Measurements from ENCODE around the gene ELFN1. TPM values are rescaled to one million over a fixed set of nuclear protein-coding genes. Genes with fewer than 3 reads are reported as not detected.
A peak's percentile ranks its signal among the peaks of the same experiment; 100 is the strongest.

The ELFN1 gene
- total RNA-seq, 5 donors from 2014 or later (not counting 1 experiment from before 2014, with no cell fraction given) = 0.06 to 0.12 (median 0.07) TPM; not detected in 2

GRCh38 chr7:1665549-1666316 is 4.3 kb upstream of the ELFN1 start:
- H3K4me1 ChIP-seq (ENCODE audit: control insufficient read depth in 1 of 2, extremely low read depth in 1 of 2, insufficient read depth in 2 of 2, low read length in 2 of 2) = peaks cover 14 to 58% of the 10 kb centered on the region in 2 experiments
- H3K27ac Mint-ChIP-seq = no peak overlapping the region
- H3K9me3 Mint-ChIP-seq = no peaks in the 10 kb centered on the region
- ChIA-PET CTCF (no interaction called here), POLR2A (no interaction called here)
- peak in 4 of 35 experiments; percentile 1 to 27 (median 22) for DNase-seq
- 1% methylated on average over 71 of the region's 98 CpGs for WGBS (ENCODE audit: insufficient coverage)
- H3K4me1 Mint-ChIP-seq = peaks cover 13 to 21% (median 15%) of the 10 kb centered on the region in 3 donors
- no peaks in the 10 kb centered on the region for H3K36me3 Mint-ChIP-seq
- H3K9me3 ChIP-seq = no peaks in the 10 kb centered on the region
- peak in 2 of 4 experiments; percentile 28 to 31 for ATAC-seq (replicated peaks in 1 of 4)
- H3K27me3 Mint-ChIP-seq = peaks cover 17 to 39% of the 10 kb centered on the region in 2 donors
- no peaks in the 10 kb centered on the region for H3K36me3 ChIP-seq (ENCODE audit: control insufficient read depth in 2 of 2, extremely low read depth in 1 of 2, insufficient read depth in 1 of 2, low read length in 1 of 2)
- H3K4me3 Mint-ChIP-seq = no peak overlapping the region
- H3K4me3 ChIP-seq (ENCODE audit: control insufficient read depth in 1 of 2, extremely low read depth in 1 of 2, low read length in 1 of 2) = no peak overlapping the region
- no peak overlapping the region for H3K27ac ChIP-seq (ENCODE audit: low read length)
- peaks cover 0 to 74% of the 10 kb centered on the region in 2 experiments for H3K27me3 ChIP-seq (replicated peaks in 1 of 2; ENCODE audit: control insufficient read depth in 2 of 2, extremely low read depth in 1 of 2, insufficient read depth in 2 of 2, low read length in 1 of 2)

- 2% methylated on average over 46 of the region's 58 CpGs for WGBS (ENCODE audit: insufficient coverage)
These were observed 3.7 kb upstream of the ELFN1 start for GRCh38 chr7:1666317-1666822.

GRCh38 chr7:1666823-1667565 is 3.1 kb upstream of the ELFN1 start:
- peaks cover 17 to 43% of the 10 kb centered on the region in 2 donors for H3K27me3 Mint-ChIP-seq
- peaks cover 14 to 61% of the 10 kb centered on the region in 2 experiments for H3K4me1 ChIP-seq (ENCODE audit: control insufficient read depth in 1 of 2, extremely low read depth in 1 of 2, insufficient read depth in 2 of 2, low read length in 2 of 2)
- POLR2A ChIA-PET = no interaction called here
- no peaks in the 10 kb centered on the region for H3K36me3 Mint-ChIP-seq
- DNase-seq (peak in 3 of 35 experiments; percentile 1 to 22 (median 2)), ATAC-seq (replicated peaks in 1 of 4) (no peak)
- no peak overlapping the region for H3K27ac Mint-ChIP-seq
- no peak overlapping the region for H3K27ac ChIP-seq (ENCODE audit: low read length)
- H3K4me3 ChIP-seq (ENCODE audit: control insufficient read depth in 1 of 2, extremely low read depth in 1 of 2, low read length in 1 of 2) = peak overlapping the region; percentile 30 to 62
- no peaks in the 10 kb centered on the region for H3K9me3 Mint-ChIP-seq
- H3K4me3 Mint-ChIP-seq = peak overlapping the region; percentile 62 to 82 (median 63)
- CTCF ChIA-PET = no interaction called here
- WGBS (ENCODE audit: insufficient coverage) = 1% methylated on average over 51 of the region's 70 CpGs
- H3K4me1 Mint-ChIP-seq = peaks cover 13 to 22% (median 15%) of the 10 kb centered on the region in 3 donors
- no peaks in the 10 kb centered on the region for H3K36me3 ChIP-seq (ENCODE audit: control insufficient read depth in 2 of 2, extremely low read depth in 1 of 2, insufficient read depth in 1 of 2, low read length in 1 of 2)
- no peaks in the 10 kb centered on the region for H3K9me3 ChIP-seq
- H3K27me3 ChIP-seq (replicated peaks in 1 of 2; ENCODE audit: control insufficient read depth in 2 of 2, extremely low read depth in 1 of 2, insufficient read depth in 2 of 2, low read length in 1 of 2) = peaks cover 0 to 84% of the 10 kb centered on the region in 2 experiments

More at GRCh38 chr7:1666317-1666822, 3.7 kb upstream of the ELFN1 start:
- H3K9me3 Mint-ChIP-seq = no peaks in the 10 kb centered on the region
- Histone ChIP-seq H3K4me3 (ENCODE audit: control insufficient read depth in 1 of 2, extremely low read depth in 1 of 2, low read length in 1 of 2) (peak overlapping the region in 1 of 2 donors; percentile 62), H3K4me1 (ENCODE audit: control insufficient read depth in 1 of 2, extremely low read depth in 1 of 2, insufficient read depth in 2 of 2, low read length in 2 of 2) (peaks cover 14 to 61% of the 10 kb centered on the region in 2 experiments), H3K27me3 (replicated peaks in 1 of 2; ENCODE audit: control insufficient read depth in 2 of 2, extremely low read depth in 1 of 2, insufficient read depth in 2 of 2, low read length in 1 of 2) (peaks cover 0 to 80% of the 10 kb centered on the region in 2 experiments), H3K9me3 (no peaks in the 10 kb centered on the region), H3K36me3 (ENCODE audit: control insufficient read depth in 2 of 2, extremely low read depth in 1 of 2, insufficient read depth in 1 of 2, low read length in 1 of 2) (no peaks in the 10 kb centered on the region), H3K27ac (ENCODE audit: low read length) (no peak overlapping the region)
- CTCF ChIA-PET = no interaction called here
- ATAC-seq (replicated peaks in 1 of 4) (no peak), DNase-seq (peak in 2 of 35 experiments; percentile 2 to 21)
- H3K4me1 Mint-ChIP-seq = peaks cover 13 to 22% (median 15%) of the 10 kb centered on the region in 3 donors
- H3K4me3 Mint-ChIP-seq = peak overlapping the region in 2 of 3 donors; percentile 21 to 82
- POLR2A ChIA-PET = no interaction called here
- H3K27me3 Mint-ChIP-seq = peaks cover 17 to 44% of the 10 kb centered on the region in 2 donors
- no peaks in the 10 kb centered on the region for H3K36me3 Mint-ChIP-seq
- no peak overlapping the region for H3K27ac Mint-ChIP-seq

- ChIA-PET POLR2A (no interaction called here), CTCF (interaction anchor here in 1 of 2 donors (0.6 kb wide), 1 partner anchor 499 kb away, joined by 3 read pairs; no protein-coding TSS in a partner anchor)
- H3K27ac Mint-ChIP-seq = no peak overlapping the region
- H3K27me3 ChIP-seq (replicated peaks in 1 of 2; ENCODE audit: control insufficient read depth in 2 of 2, extremely low read depth in 1 of 2, insufficient read depth in 2 of 2, low read length in 1 of 2) = peaks cover 0 to 85% of the 10 kb centered on the region in 2 experiments
- H3K4me1 ChIP-seq (ENCODE audit: control insufficient read depth in 1 of 2, extremely low read depth in 1 of 2, insufficient read depth in 2 of 2, low read length in 2 of 2) = peaks cover 14 to 61% of the 10 kb centered on the region in 2 experiments
- no peaks in the 10 kb centered on the region for H3K36me3 Mint-ChIP-seq
- ATAC-seq (replicated peaks in 1 of 4) = no peak
- H3K27ac ChIP-seq (ENCODE audit: low read length) = no peak overlapping the region
- peak in 5 of 35 experiments; percentile 1 to 22 (median 2) for DNase-seq
- H3K4me3 ChIP-seq (ENCODE audit: control insufficient read depth in 1 of 2, extremely low read depth in 1 of 2, low read length in 1 of 2) = peak overlapping the region; percentile 30 to 62
- H3K4me3 Mint-ChIP-seq = peak overlapping the region; percentile 46 to 82 (median 62)
- peaks cover 13 to 22% (median 15%) of the 10 kb centered on the region in 3 donors for H3K4me1 Mint-ChIP-seq
- WGBS (ENCODE audit: insufficient coverage) = 16% methylated on average over 52 of the region's 77 CpGs
- H3K9me3 ChIP-seq = no peaks in the 10 kb centered on the region
- no peaks in the 10 kb centered on the region for H3K9me3 Mint-ChIP-seq
- peaks cover 15 to 44% of the 10 kb centered on the region in 2 donors for H3K27me3 Mint-ChIP-seq
- no peaks in the 10 kb centered on the region for H3K36me3 ChIP-seq (ENCODE audit: control insufficient read depth in 2 of 2, extremely low read depth in 1 of 2, insufficient read depth in 1 of 2, low read length in 1 of 2)
These were observed 2.3 kb upstream of the ELFN1 start for GRCh38 chr7:1667566-1668395.

GRCh38 chr7:1668396-1669063 is 1.5 kb upstream of the ELFN1 start:
- ChIA-PET CTCF (interaction anchor here in 1 of 2 donors (0.6 kb wide), 1 partner anchor 499 kb away, joined by 3 read pairs; no protein-coding TSS in a partner anchor), POLR2A (interaction anchor here in 1 of 2 donors (0.6 kb wide), 1 partner anchor 580 kb away, joined by 6 read pairs; no protein-coding TSS in a partner anchor)
- no peak overlapping the region for H3K27ac ChIP-seq (ENCODE audit: low read length)
- Mint-ChIP-seq H3K36me3 (no peaks in the 10 kb centered on the region), H3K27ac (no peak overlapping the region), H3K9me3 (no peaks in the 10 kb centered on the region), H3K4me1 (peaks cover 9 to 19% (median 14%) of the 10 kb centered on the region in 3 donors), H3K27me3 (peaks cover 11 to 41% of the 10 kb centered on the region in 2 donors), H3K4me3 (peak overlapping the region; percentile 46 to 82 (median 62))
- H3K36me3 ChIP-seq (ENCODE audit: control insufficient read depth in 2 of 2, extremely low read depth in 1 of 2, insufficient read depth in 1 of 2, low read length in 1 of 2) = no peaks in the 10 kb centered on the region
- DNase-seq = peak in 4 of 35 experiments; percentile 1 to 23 (median 2)
- peaks cover 0 to 85% of the 10 kb centered on the region in 2 experiments for H3K27me3 ChIP-seq (replicated peaks in 1 of 2; ENCODE audit: control insufficient read depth in 2 of 2, extremely low read depth in 1 of 2, insufficient read depth in 2 of 2, low read length in 1 of 2)
- H3K9me3 ChIP-seq = no peaks in the 10 kb centered on the region
- WGBS (ENCODE audit: insufficient coverage) = 49% methylated on average over 18 of the region's 20 CpGs
- peak overlapping the region in 1 of 2 donors; percentile 29 for H3K4me3 ChIP-seq (ENCODE audit: control insufficient read depth in 1 of 2, extremely low read depth in 1 of 2, low read length in 1 of 2)
- H3K4me1 ChIP-seq (ENCODE audit: control insufficient read depth in 1 of 2, extremely low read depth in 1 of 2, insufficient read depth in 2 of 2, low read length in 2 of 2) = peaks cover 14 to 57% of the 10 kb centered on the region in 2 experiments
- ATAC-seq (replicated peaks in 1 of 4) = no peak

All from T-cell (primary cell).